ENCODE measurements around the gene PLPP4. TPM values are rescaled to one million over a fixed set of nuclear protein-coding genes. Genes with fewer than 3 reads are reported as not detected.

PLPP4 gene
- total RNA-seq, 1 experiment from 2014 or later: not detected

GRCh38 chr10:120539076-120539475 is 82.0 kb downstream of the PLPP4 start:
- RAD21 ChIA-PET (ENCODE audit: low non-redundant PET in 1 of 2, low total read pairs in 2 of 2, uncharacterized antibody in 2 of 2, unreplicated experiment in 2 of 2): no interaction called here
- no peak for DNase-seq (ENCODE audit: low read depth, low spot score)
- Histone ChIP-seq H3K4me2 (ENCODE audit: low read length) (no peak overlapping the region), H2AFZ (ENCODE audit: low read depth, low read length, poor library complexity, severe bottlenecking) (no peak overlapping the region), H3K9me2 (ENCODE audit: insufficient read depth) (no peaks in the 10 kb centered on the region), H3K27me3 (ENCODE audit: insufficient read depth, low read length) (peaks cover 7% of the 10 kb centered on the region; the same call in 1 of the 2 replicates), H4K20me1 (ENCODE audit: insufficient read depth) (no peaks in the 10 kb centered on the region), H3K9ac (ENCODE audit: low read length) (no peak overlapping the region), H3K4me3 (replicated peaks in 1 of 2; ENCODE audit: low read depth in 1 of 2, low read length in 2 of 2) (no peak overlapping the region), H3K4me1 (ENCODE audit: control insufficient read depth in 1 of 2, insufficient read depth in 2 of 2, low read length in 2 of 2) (no peaks in the 10 kb centered on the region), H3K36me3 (ENCODE audit: control insufficient read depth in 1 of 2, insufficient read depth in 2 of 2, low read length in 2 of 2) (no peaks in the 10 kb centered on the region), H3K79me2 (ENCODE audit: insufficient read depth, low read length) (no peaks in the 10 kb centered on the region), H3K9me3 (ENCODE audit: control insufficient read depth in 1 of 2, insufficient read depth in 1 of 2, low read depth in 1 of 2, low read length in 2 of 2) (no peaks in the 10 kb centered on the region), H3K27ac (ENCODE audit: low read depth, low read length) (no peak overlapping the region)
- CTCF ChIA-PET: no interaction called here
- no peak for TF ChIP-seq ZFX (IDR thresholded peaks at IDR 0.05)
- ATAC-seq: no peak
- intact Hi-C loops (cut with micrococcal nuclease): no loop called here
- no TSS peak for BruUV-seq (replicated peaks)
- POLR2A ChIA-PET: no interaction called here

DNA sequence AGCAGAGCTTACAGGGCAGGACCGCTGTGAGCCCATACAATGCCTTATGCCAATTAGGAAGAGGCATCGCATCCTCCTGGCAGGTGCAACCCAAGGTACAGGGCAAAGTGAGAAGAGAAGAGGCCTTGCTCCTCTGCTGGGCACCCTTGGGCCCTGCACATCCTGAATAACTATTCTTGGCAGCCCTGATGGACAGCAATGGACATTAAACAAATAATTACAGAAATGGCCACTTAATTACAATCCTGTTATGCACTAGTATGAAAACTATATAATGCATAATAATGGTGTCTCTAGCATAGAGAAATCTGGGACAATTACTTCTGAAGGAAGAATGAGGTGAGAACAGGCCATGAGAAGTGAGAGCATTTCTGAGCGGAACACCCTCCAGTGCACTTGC is 83.5 kb downstream of the PLPP4 start:
- no peak for DNase-seq (ENCODE audit: low read depth, low spot score)
- Histone ChIP-seq H3K79me2 (ENCODE audit: insufficient read depth, low read length) (no peaks in the 10 kb centered on the region), H3K9me3 (ENCODE audit: control insufficient read depth in 1 of 2, insufficient read depth in 1 of 2, low read depth in 1 of 2, low read length in 2 of 2) (no peaks in the 10 kb centered on the region), H3K4me3 (replicated peaks in 1 of 2; ENCODE audit: low read depth in 1 of 2, low read length in 2 of 2) (no peak overlapping the region), H2AFZ (ENCODE audit: low read depth, low read length, poor library complexity, severe bottlenecking) (no peak overlapping the region), H3K4me1 (ENCODE audit: control insufficient read depth in 1 of 2, insufficient read depth in 2 of 2, low read length in 2 of 2) (no peaks in the 10 kb centered on the region), H3K36me3 (ENCODE audit: control insufficient read depth in 1 of 2, insufficient read depth in 2 of 2, low read length in 2 of 2) (no peaks in the 10 kb centered on the region), H3K9me2 (ENCODE audit: insufficient read depth) (no peaks in the 10 kb centered on the region), H3K27ac (ENCODE audit: low read depth, low read length) (no peak overlapping the region), H3K27me3 (ENCODE audit: insufficient read depth, low read length) (no peaks in the 10 kb centered on the region), H3K4me2 (ENCODE audit: low read length) (no peak overlapping the region), H4K20me1 (ENCODE audit: insufficient read depth) (no peaks in the 10 kb centered on the region), H3K9ac (ENCODE audit: low read length) (no peak overlapping the region)
- ChIA-PET POLR2A (no interaction called here), RAD21 (ENCODE audit: low non-redundant PET in 1 of 2, low total read pairs in 2 of 2, uncharacterized antibody in 2 of 2, unreplicated experiment in 2 of 2) (no interaction called here), CTCF (no interaction called here)
- no peak for ATAC-seq
- intact Hi-C loops (cut with micrococcal nuclease): no loop called here
- BruUV-seq (replicated peaks): no TSS peak
- TF ChIP-seq, protein P1, sequence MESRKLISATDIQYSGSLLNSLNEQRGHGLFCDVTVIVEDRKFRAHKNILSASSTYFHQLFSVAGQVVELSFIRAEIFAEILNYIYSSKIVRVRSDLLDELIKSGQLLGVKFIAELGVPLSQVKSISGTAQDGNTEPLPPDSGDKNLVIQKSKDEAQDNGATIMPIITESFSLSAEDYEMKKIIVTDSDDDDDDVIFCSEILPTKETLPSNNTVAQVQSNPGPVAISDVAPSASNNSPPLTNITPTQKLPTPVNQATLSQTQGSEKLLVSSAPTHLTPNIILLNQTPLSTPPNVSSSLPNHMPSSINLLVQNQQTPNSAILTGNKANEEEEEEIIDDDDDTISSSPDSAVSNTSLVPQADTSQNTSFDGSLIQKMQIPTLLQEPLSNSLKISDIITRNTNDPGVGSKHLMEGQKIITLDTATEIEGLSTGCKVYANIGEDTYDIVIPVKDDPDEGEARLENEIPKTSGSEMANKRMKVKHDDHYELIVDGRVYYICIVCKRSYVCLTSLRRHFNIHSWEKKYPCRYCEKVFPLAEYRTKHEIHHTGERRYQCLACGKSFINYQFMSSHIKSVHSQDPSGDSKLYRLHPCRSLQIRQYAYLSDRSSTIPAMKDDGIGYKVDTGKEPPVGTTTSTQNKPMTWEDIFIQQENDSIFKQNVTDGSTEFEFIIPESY (IDR thresholded peaks at IDR 0.05; ENCODE audit: extremely low read depth, insufficient replicate concordance, low read length): no peak
- TF ChIP-seq SP1 (IDR thresholded peaks at IDR 0.05; ENCODE audit: low read depth) (no peak), POLR2A (IDR thresholded peaks at IDR 0.05; ENCODE audit: borderline replicate concordance, extremely low read depth, insufficient read depth, insufficient read length) (no peak), MAX (IDR thresholded peaks at IDR 0.05) (no peak), FOSL1 (IDR thresholded peaks at IDR 0.05; ENCODE audit: low read depth) (no peak), EGR1 (IDR thresholded peaks at IDR 0.05; ENCODE audit: low read depth) (no peak), JUND (IDR thresholded peaks at IDR 0.05) (no peak), ELF1 (IDR thresholded peaks at IDR 0.05; ENCODE audit: borderline replicate concordance, low read depth) (no peak), ZNF274 (IDR thresholded peaks at IDR 0.05; ENCODE audit: low read depth, low read length) (no peak), TCF7L2 (IDR thresholded peaks at IDR 0.05; ENCODE audit: borderline replicate concordance, extremely low read depth, insufficient read depth, insufficient read length) (no peak), POLR2AphosphoS5 (IDR thresholded peaks at IDR 0.05; ENCODE audit: low read depth, low read length) (no peak), EZH2 (IDR thresholded peaks at IDR 0.05) (no peak), CEBPB (IDR thresholded peaks at IDR 0.05; ENCODE audit: low read depth) (no peak), REST (IDR thresholded peaks at IDR 0.05; ENCODE audit: low read depth) (no peak), SIN3A (IDR thresholded peaks at IDR 0.05; ENCODE audit: low read depth) (no peak), CBX3 (IDR thresholded peaks at IDR 0.05; ENCODE audit: low read depth) (no peak), ZFX (IDR thresholded peaks at IDR 0.05) (no peak), EZH2phosphoT487 (IDR thresholded peaks at IDR 0.05; ENCODE audit: borderline replicate concordance) (no peak)
